DMS 273 (cell line): Measurements from ENCODE around the gene JPH3.
A peak's percentile ranks its signal among the peaks of the same experiment; 100 is the strongest.

Source experiments
- DNase-seq: peaks from one replicate; lab custom pipeline; 2025; ENCODE audit not compliant: unreplicated experiment; lab: John Stamatoyannopoulos, UW

JPH3 gene

GRCh38 chr16:87598431-87598830 is 3.9 kb upstream of the JPH3 start:
- DNase-seq = no peak

GRCh38 chr16:87600246-87600645 is 2.1 kb upstream of the JPH3 start:
- no peak for DNase-seq

GRCh38 chr16:87601401-87601981 is 817 bp upstream of the JPH3 start:
- no peak for DNase-seq

GRCh38 chr16:87602821-87603683 is 744 bp downstream of the JPH3 start:
- peak; percentile 57 for DNase-seq

- DNase-seq = peak; percentile 85
Measured at GRCh38 chr16:87603684-87604633, 1.7 kb downstream of the JPH3 start.

- DNase-seq = peak; percentile 62
Measured at GRCh38 chr16:87604634-87605111, 2.4 kb downstream of the JPH3 start.

GRCh38 chr16:87607223-87607622 is 4.9 kb downstream of the JPH3 start:
- DNase-seq = no peak

- DNase-seq = no peak
Measured at GRCh38 chr16:87607871-87608270, 5.6 kb downstream of the JPH3 start.

GRCh38 chr16:87608400-87608985 is 6.2 kb downstream of the JPH3 start:
- DNase-seq = peak; percentile 40

GRCh38 chr16:87610026-87610425 is 7.7 kb downstream of the JPH3 start:
- DNase-seq = no peak

GRCh38 chr16:87611456-87611855 is 9.1 kb downstream of the JPH3 start:
- no peak for DNase-seq

- DNase-seq = no peak
Measured at GRCh38 chr16:87613961-87614360, 11.7 kb downstream of the JPH3 start.

GRCh38 chr16:87615621-87616041 is 13.3 kb downstream of the JPH3 start:
- no peak for DNase-seq

GRCh38 chr16:87616556-87616955 is 14.2 kb downstream of the JPH3 start:
- DNase-seq = no peak

GRCh38 chr16:87618216-87618615 is 15.9 kb downstream of the JPH3 start:
- DNase-seq = no peak

- no peak for DNase-seq
Measured at GRCh38 chr16:87619360-87620200, 17.3 kb downstream of the JPH3 start.

GRCh38 chr16:87620201-87620495 is 17.8 kb downstream of the JPH3 start:
- no peak for DNase-seq

GRCh38 chr16:87621550-87621829 is 19.2 kb downstream of the JPH3 start:
- DNase-seq = no peak

- DNase-seq = peak; percentile 50
Measured at GRCh38 chr16:87621976-87622713, 19.8 kb downstream of the JPH3 start.
